GM13977 (cell line): Measurements from ENCODE around the gene HELLS.
"Not testable (repeated sequence)": the region's sequence is repeated elsewhere in the genome, so short reads cannot be mapped to it uniquely, and the experiment has no call there.

Source experiments
- DNase-seq: peaks from one replicate; pipeline ENCODE4 v3.0.0; 2012; ENCODE audit warnings: low spot score
- CTCF ChIP-seq: IDR thresholded peaks from 2 replicates; pipeline ENCODE4 v1.5.1; 2012; ENCODE audit warnings: mild to moderate bottlenecking, control low read depth; ENCODE audit not compliant: insufficient read depth; ENCODE audit errors: extremely low read depth, missing control alignments
- in situ Hi-C: fragments of 300-500 bp; cut with MboI; formaldehyde crosslinking; loops from one replicate; pipeline ENCODE4 v1.12.0; 2022; ENCODE audit warnings: low sequenced_read_pairs, low pct_unique_long_range_greater_than_20kb, mixed read lengths, inconsistent platforms; ENCODE audit not compliant: unreplicated experiment

The HELLS gene

GRCh38 chr10:94626476-94626875 lies 80.9 kb downstream of the HELLS start:
- no peak for TF ChIP-seq CTCF
- no peak for DNase-seq
- in situ Hi-C loops: no loop called here

GRCh38 chr10:94627511-94627910 lies 81.9 kb downstream of the HELLS start:
- DNase-seq: no peak
- no peak for TF ChIP-seq CTCF
- in situ Hi-C loops: no loop called here

GRCh38 chr10:94630017-94630688 lies 84.6 kb downstream of the HELLS start:
- in situ Hi-C loops: no loop called here
- DNase-seq: peak; percentile 50
- peak; percentile 46 for TF ChIP-seq CTCF

- in situ Hi-C loops: no loop called here
- DNase-seq: no peak
- no peak for TF ChIP-seq CTCF
Measured at GRCh38 chr10:94631077-94631875, 85.7 kb downstream of the HELLS start.

- TF ChIP-seq CTCF: no peak
- in situ Hi-C loops: no loop called here
- no peak for DNase-seq
Measured at GRCh38 chr10:94632954-94633353, 87.4 kb downstream of the HELLS start.

- in situ Hi-C loops, DNase-seq: not testable (repeated sequence)
Measured at GRCh38 chr10:94638097-94638496, 92.5 kb downstream of the HELLS start.

- TF ChIP-seq CTCF: no peak
- no peak for DNase-seq
- in situ Hi-C loops: no loop called here
Measured at GRCh38 chr10:94639902-94640301, 94.3 kb downstream of the HELLS start.
